GM21526 (cell line): Measurements from ENCODE around the gene ABCE1.

Experiments
- ATAC-seq: cut with Tn5 transposase; IDR thresholded peaks from one replicate; pipeline ENCODE4 v1.9.1; 2021; ENCODE audit warnings: moderate library complexity; ENCODE audit not compliant: unreplicated experiment, low FRiP score

Gene ABCE1

DNA sequence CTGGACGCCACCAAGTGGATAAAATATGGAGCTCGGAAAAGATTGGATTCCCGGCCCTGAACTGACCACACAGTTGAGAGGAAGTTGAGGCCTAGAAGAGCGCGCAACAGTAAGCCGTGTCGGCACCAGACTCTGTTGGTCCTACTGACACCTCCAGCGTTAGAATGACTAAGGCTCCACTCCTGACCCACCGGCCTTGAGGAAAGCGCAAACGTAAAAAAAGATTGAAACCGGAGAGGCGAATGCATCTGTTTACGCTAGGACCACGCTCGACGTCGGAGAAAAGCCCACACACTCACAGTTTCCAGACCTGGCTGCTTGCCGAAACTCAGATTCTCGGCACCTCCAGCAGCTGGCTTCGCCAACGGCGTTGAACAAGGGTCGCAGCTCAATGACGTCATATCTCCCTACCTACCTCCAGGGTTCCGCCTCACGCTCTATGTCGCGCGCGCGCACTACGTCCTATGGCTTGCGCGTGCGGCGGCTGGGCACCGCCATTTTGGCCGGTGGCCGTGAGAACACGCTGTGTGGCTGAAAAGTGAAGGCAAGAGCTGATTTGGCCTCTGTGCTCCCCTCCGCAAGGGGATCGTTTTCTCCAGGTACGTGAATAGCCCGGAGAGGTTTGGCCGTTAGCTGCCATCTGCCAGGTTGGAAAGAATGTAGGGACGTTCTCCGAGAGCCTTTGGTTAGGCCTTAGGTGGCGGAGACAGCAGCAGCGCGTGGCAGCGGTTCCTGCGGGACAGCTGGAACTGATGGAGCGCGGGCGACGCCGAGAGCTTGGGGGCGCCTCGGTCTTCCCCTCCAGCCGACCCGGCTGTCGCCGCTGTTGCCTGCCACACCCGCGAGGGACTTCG is at the start of gene ABCE1, which contains the start of gene ANAPC10:
Gene ABCE1, plus strand, starts transcription at position 491 of the 854 bp plus-strand sequence. CDS start 6,102 bp downstream, outside the sequence.
Gene ANAPC10, minus strand, starts transcription at position 376 of the 854 bp plus-strand sequence. CDS start 2,097 bp downstream, outside the sequence.
- peak; percentile 83 for ATAC-seq

DNA sequence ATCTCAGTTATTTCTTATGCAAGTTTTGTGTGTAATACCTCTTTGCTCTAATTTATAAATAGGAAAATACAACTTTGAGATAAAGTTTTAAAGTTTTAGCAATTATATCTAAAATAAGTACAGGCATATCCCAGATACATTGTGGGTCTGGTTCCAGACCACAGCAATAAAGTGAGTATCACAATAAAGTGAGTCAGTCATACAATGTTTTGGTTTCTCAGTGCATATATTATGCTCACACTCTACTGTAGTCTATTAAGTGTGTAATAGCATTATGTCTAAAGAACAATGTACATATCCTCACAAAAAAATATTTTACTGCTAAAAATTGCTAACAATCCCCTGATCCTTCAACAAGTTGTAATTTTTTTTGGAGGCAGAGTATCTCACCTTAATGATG is 49.3 kb upstream of the ABCE1 start:
- ATAC-seq = no peak

DNA sequence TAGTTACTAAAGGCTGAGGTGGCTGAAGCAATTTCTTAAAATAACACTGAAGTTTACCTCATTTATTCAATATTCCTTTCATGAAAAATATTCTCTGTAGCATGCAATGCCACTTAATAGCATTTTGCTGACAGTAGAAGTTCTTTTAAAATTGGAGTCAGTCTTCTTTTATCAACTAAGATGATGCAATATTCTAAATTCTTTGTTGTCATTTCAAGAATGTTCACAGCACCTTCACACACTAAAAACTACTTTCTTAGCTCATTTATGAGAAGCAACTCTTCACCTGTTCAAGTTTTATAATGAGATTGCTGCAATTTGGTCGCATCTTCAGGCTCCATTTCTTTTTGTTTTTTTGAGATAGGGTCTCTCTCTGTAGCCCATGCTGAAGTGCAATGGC is 48.9 kb upstream of the ABCE1 start:
- no peak for ATAC-seq

GRCh38 chr4:145055533-145056257 is 42.4 kb upstream of the ABCE1 start:
- no peak for ATAC-seq

DNA sequence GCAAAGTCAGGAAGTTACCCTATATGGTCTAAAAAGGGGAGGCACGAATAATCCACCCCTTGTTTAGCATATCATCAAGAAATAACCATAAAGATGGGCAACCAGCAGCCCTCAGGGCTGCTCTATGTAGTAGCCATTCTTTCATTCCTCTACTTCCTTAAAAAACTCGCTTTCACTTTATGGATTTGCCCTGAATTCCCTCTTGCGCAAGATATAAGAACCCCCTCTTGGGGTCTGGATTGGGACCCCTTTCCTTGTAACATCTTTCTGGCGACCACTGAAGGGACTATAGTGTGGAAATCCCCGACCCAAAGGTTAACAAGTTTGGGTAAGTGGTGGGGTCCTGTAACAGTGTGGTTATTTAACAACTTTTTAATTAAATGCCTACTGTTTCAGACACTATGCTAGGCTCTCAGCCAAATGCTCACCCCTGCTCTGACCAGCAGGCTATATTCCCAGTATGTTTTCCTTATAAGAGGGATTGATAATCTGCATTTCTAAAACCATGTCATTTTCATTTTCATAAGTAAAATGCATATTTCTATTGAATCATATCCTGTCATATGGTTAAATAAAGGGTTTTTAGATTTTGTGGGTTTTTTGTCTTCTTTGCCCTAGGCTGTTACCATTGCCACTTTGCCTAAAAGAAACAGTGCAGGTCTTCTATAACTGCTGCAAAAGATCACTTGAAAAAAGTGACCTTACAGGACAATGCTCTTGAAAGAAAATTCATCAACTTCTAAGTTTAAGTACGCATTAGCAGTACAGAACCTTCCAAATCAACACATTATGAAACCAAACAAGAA is 41.6 kb upstream of the ABCE1 start:
- no peak for ATAC-seq

DNA sequence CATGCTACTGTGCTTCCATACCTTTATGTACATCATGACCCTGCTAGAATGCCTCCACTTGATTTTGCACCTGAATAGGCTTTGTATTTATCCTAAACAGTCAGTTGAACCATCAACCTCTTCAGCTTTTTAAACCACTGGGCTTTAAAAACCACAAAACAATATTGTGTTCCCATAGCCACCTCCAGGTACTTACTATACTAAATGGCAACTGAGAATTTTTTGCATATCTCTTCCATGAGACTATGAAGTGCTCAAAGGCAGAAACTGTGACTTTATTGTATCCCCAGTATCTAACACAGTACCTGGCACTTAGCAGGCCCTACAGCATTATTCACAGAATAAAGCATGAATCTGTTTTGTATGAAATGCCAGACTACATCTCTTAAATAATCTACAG is 39.9 kb upstream of the ABCE1 start:
- ATAC-seq = no peak

DNA sequence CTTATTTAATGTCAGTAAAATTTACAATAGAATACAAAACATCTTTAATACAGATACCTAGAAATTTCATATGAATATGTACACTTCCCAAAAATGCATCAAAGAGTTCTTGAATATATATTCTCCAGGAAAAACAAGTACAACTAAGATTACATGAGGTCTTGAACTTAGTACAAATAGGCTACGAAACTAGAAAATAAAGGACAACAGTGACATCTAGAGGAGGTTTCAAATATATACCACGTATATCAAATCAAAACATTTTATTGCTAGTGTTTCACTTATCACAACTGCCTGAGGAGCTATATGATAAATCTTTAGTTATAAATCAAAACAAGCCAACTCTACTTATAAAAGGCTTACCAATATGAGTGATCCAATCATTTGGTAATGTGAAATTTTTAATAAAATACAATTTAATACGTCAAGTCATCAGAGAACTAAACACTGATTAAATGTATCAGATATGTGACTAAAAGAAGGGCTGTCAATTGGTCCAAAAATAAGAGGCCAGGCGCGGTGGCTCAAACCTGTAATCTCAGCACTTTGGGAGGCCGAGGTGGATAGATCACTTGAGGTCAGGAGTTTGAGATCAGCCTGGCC is 36.7 kb upstream of the ABCE1 start:
- peak; percentile 64 for ATAC-seq

- ATAC-seq = no peak
Measured at GRCh38 chr4:145066063-145066501, 32.0 kb upstream of the ABCE1 start.

DNA sequence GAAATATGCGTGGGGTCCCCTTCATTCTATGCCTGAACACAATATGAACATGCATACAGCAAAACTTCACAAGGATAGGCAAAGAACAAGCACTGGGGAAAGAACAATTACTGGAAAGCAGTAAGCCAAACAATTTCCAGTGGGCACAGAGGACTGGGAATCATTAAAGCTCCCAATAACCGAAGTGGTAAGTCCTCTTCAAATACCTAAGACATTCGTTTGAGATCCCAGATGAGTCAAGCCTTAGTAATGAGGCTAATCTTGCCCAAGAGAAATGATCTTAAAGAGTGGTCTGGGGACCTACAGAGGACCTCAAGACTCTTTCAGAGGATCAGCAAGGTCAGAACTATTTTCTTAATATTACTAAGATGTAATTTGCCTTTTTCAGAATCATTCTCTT is 28.8 kb upstream of the ABCE1 start:
- no peak for ATAC-seq

- ATAC-seq = no peak
Measured at GRCh38 chr4:145071560-145071959, 26.6 kb upstream of the ABCE1 start.

DNA sequence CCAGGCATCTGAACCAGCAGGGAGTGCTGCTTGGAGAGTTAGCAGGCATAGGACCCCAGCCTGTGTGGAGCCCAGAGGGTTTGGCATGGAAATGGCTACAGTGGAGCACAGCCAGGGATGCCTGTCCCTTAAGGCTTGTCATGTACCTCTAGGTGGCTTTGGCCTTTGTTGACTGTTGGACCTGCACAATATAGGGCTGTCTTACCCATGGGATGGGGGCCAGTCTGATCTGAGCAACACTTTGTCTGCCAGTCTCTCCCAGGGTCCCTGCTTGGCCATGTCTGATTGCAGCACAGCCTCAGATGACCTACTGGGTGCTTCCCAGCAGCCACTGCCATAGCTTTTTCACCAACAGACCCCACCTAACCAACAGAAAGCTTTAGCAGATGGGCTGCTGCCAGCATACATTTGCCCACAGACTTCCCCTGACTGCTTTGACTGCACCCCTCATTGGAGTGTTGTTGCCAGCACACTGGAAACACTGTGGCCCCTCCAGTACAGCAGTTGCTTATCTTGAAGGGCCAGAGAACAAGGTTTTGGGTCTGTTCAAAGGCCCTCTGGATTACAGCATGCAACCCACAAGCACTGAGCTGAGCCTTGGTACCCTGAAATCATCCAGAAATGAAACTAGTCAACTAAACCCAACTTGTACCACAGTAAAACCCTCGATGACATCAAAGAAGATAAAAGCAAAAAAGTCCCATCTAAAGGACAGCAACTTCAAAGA is 22.2 kb upstream of the ABCE1 start:
- no peak for ATAC-seq

- no peak for ATAC-seq
Measured at GRCh38 chr4:145076469-145076855, 21.6 kb upstream of the ABCE1 start.

DNA sequence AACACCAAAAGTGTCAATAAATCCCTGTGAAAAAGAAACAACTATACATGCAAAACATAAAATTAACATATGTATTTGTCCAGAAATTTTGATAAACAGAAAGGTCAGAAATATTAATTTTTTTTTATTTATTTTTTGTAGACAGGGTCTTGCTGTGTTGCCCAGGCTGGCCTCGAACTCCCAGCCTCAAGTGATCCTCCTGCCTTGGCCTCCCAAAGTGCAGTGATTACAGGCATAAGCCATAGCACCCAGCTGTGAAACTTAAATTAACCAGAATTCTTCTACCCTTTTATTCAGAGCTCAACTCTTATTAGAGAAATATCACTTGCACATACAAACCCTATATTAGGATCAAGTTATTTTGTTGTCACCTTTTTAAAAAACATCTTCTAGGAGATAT is 16.4 kb upstream of the ABCE1 start:
- no peak for ATAC-seq

DNA sequence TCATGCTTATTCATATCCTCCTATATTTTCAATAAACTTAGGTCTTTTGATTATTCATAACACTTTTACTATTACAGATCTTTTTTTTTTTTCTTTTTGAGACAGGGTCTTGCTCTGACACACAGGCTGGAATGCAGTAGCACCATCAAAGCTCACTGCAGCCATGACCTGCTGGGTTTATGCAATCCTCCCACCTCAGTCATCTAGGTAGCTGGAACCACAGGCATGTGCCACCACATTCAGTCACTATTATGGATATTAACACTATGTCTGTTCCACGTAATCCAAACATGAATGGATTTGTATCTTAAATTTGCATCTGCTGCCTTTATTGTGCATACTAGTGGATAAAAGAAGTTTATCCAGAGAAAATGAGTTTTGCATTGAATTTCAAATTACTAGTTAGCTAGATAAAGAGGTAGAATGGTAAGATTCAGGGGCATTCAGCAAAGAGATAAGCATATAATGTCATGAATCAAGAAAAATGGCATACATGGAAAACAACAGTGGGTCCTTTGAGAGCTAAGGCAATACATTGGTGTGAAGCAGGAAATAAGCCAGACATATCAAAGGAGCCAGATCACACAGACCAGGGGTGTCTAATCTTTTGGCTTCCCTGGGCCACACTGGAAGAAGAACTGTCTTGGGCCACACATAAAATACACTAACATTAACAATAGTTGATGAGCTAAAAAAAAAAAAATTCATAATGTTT is 14.1 kb upstream of the ABCE1 start:
- ATAC-seq = no peak

DNA sequence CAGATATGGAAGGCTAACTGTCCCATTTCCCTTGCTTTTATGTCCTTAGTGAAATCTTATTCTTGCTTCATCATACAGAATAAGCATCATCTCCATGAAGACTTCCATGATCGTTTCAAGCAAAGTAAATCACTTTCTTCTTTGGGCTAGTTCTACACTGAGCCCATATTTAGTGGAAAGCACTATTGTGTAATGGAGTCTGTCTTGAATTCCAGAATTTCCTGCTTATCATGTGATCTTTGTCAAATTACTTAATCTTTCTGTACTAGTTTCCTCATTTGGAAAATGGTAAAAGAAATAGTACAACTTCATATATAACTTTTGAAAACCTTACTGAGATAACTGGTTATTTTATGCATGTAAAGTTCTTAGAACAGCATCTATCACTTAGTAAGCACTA is 7.7 kb upstream of the ABCE1 start:
- ATAC-seq = no peak

DNA sequence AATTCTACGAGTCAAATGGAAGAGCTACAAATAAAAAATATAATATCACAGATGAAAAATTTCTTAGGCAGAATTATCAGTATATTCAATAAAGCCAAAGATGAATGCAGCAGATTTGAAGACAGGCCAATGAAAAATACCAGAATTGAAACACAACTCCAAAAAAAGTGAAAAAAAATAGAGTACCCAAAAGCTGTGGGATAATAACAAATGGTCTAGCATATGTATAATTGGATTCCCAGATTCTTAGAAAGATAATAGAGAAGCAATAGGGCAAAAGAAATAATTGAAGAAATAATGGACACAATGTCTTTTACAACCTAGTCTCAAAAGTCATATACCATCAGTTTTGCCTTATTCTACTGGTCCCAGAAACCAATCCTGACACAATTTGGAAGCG is 4.5 kb upstream of the ABCE1 start:
- no peak for ATAC-seq

DNA sequence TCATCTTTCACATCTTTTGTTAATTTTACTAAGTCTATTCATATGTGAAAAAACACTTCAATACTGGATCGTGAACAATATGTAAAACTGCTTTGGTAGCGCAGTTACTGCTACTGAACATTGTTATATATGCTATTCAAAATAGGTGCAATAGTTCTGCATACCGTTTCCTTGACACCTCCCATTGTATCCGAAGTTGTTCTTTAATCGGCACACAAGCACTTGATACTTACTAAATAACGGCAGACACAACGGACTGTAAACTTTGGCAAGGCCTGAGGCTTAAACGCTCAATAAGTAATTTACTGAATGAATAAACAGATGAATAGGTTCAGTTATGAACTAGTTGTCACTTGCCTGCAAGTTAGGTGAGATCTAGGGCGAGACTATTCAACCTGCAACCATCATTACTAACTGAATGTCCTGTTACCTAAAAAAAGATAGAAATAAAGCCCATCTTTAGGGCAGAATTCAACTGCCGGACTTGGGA is 735 bp upstream of the ABCE1 start:
- ATAC-seq = no peak

DNA sequence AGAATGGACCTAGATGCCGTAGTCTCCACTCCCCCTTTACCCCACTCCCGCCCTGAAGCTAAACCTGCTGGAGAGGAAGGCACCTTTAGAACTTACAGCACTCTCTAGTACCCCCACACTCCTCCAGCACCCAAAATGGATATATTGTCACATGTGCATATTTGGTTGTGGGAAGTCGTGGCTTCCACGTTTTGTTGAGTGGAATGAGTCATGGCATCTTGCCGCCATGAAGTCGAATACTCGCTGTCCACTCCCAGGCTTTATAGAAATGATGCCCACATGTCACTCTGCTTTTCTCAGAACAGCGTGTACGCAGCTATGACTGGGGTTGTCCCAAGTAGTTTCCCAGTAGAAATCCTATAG is 545 bp downstream of the ABCE1 start:
- ATAC-seq = no peak

GRCh38 chr4:145099653-145100052 is 1.5 kb downstream of the ABCE1 start:
- no peak for ATAC-seq
